Measurements from ENCODE around the gene SLC22A23.

The SLC22A23 gene

GRCh38 chr6:3350252-3350796 lies 106.5 kb downstream of the SLC22A23 start:
- no peak overlapping the region for H3K27ac ChIP-seq
- no peak for TF ChIP-seq ZFX (IDR thresholded peaks at IDR 0.05)
- TF ChIP-seq, protein P1, sequence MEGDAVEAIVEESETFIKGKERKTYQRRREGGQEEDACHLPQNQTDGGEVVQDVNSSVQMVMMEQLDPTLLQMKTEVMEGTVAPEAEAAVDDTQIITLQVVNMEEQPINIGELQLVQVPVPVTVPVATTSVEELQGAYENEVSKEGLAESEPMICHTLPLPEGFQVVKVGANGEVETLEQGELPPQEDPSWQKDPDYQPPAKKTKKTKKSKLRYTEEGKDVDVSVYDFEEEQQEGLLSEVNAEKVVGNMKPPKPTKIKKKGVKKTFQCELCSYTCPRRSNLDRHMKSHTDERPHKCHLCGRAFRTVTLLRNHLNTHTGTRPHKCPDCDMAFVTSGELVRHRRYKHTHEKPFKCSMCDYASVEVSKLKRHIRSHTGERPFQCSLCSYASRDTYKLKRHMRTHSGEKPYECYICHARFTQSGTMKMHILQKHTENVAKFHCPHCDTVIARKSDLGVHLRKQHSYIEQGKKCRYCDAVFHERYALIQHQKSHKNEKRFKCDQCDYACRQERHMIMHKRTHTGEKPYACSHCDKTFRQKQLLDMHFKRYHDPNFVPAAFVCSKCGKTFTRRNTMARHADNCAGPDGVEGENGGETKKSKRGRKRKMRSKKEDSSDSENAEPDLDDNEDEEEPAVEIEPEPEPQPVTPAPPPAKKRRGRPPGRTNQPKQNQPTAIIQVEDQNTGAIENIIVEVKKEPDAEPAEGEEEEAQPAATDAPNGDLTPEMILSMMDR (conservative IDR thresholded peaks at IDR 0.05), result no peak

DNA sequence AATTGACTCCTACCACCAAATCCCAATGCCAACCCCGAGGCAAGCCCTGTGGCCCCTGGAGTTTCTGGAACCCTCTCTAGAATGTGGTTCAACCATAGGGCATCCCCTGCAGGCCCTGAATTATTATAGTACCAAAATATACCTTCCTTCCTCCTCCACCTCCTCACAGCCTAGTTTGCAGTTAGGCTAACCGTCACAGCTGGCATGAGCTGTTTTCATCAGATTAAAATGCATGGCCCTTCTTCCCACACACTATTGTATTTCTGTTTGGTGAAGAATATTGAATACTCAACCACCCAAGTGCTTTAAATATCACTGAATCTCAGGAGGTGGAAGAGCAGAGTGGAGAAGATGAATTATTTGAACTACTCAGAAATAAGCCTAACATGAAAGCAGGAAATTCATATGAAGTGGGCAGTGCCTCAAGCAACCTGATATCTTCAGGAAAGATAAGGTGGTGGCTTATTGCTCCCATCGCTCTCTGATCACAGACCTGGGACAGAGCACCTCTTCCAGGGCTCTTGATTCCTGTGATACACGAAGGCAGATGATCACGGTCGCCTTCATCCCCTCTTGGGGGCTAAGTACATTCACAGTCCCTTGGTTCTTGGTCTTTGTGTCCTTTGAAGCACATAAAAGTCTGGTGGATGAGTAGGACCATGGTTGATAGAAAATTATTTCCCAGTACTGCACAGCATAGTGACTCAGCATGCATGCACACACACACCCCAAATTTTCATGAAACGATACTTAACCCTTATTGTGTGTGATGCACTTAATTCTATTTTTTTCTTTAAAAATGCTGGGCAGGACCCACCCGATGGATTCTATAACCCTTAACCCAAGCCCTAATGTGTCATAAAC lies 107.2 kb downstream of the SLC22A23 start:
- TF ChIP-seq ZFX (IDR thresholded peaks at IDR 0.05), result no peak
- TF ChIP-seq, protein P1 (conservative IDR thresholded peaks at IDR 0.05), result no peak
- H3K27ac ChIP-seq, result no peak overlapping the region

DNA sequence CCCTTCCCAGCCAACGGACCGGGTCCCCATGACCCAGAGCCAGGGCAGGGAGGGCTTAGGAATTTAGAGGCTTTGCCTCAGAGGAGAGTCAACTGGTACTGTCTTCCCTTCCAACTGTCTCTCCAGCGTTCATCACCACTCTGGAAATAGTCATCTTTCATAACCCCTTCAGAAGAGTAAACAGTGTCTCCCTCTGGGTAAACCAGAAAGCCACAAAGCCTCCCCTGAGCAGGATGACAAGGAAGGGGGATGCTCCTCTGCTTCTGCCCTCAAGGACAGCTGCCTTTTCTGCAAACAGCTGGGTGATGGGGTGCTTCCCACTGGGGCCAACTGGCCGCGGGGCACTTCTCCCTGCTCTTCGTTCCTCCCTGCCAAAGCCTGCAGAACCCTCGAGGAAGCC lies 108.0 kb downstream of the SLC22A23 start:
- no peak for TF ChIP-seq ZFX (IDR thresholded peaks at IDR 0.05)
- TF ChIP-seq, protein P1 (conservative IDR thresholded peaks at IDR 0.05), result no peak
- H3K27ac ChIP-seq, result no peak overlapping the region

DNA sequence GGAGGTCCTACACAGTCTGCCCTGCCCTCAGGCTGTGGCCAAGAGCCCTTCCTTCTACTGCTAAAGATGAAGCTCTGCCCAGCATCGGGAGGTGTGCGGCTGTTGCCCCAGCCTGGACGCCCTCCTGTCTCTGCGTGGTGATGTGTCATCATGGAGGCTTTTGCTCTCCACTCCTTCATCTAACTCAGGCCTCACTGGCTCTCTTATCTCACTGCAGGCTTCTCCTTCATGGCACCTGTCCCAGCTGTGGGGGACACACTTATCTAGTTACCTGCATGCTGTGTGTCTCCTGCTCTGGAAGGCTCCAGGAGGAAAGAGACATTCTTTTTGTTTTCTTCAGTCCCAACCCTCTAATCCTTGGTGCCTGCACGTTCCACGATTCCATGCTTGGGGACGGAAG lies 109.0 kb downstream of the SLC22A23 start:
- TF ChIP-seq ZFX (IDR thresholded peaks at IDR 0.05), result no peak
- TF ChIP-seq, protein P1 (conservative IDR thresholded peaks at IDR 0.05), result no peak
- no peak overlapping the region for H3K27ac ChIP-seq

- TF ChIP-seq, protein P1 (conservative IDR thresholded peaks at IDR 0.05), result no peak
- TF ChIP-seq ZFX (IDR thresholded peaks at IDR 0.05), result no peak
- no peak overlapping the region for H3K27ac ChIP-seq
Observed at GRCh38 chr6:3347247-3347646, 109.6 kb downstream of the SLC22A23 start.

DNA sequence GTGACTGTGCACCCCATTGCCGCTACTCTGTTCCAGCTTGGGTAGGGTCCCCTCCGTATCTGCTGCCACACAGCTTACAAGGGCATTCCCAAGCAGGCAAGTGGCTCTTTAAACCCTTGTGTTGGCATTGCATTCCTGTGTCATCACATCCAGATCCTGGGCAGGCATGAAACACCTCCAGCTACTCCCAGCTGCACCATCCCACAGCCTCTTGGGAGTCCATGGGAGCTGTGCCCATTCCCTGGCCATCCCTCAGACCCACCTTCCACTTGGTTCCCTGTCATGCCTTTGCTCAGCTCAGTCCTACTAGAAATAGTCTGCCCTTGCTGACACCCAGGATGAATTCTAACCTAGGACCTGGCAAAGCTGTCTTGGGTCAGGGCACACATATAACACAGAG lies 110.4 kb downstream of the SLC22A23 start:
- no peak overlapping the region for H3K27ac ChIP-seq
- no peak for TF ChIP-seq ZFX (IDR thresholded peaks at IDR 0.05)

GRCh38 chr6:3345836-3346235 lies 111.0 kb downstream of the SLC22A23 start:
- TF ChIP-seq, protein P1 (conservative IDR thresholded peaks at IDR 0.05), result no peak
- no peak for TF ChIP-seq ZFX (IDR thresholded peaks at IDR 0.05)
- no peak overlapping the region for H3K27ac ChIP-seq

All from C4-2B (cell line).